GM23338 (cell line): ENCODE results near the gene CRYBB3. TPM values are rescaled to one million over a fixed set of nuclear protein-coding genes. Genes with fewer than 3 reads are reported as not detected.

Source experiments
- ATAC-seq: fragments of 200-7000 bp; cut with Tn5 transposase; 3 replicates; pipeline ENCODE4 v1.9.1; 2020
- DNase-seq: peaks from one replicate; pipeline ENCODE4 v3.0.0-alpha.2; 2015; ENCODE audit warnings: low spot score
- H2AFZ ChIP-seq: fragments of 200-600 bp; sonication (generic); 2 replicates; pipeline ENCODE4 v1.8.0; 2016; ENCODE audit warnings: antibody characterized with exemption, mild to moderate bottlenecking, moderate library complexity
- H3F3A ChIP-seq: fragments of 200-600 bp; sonication (generic); replicated peaks from 2 replicates; pipeline ENCODE4 v1.8.0; 2017; ENCODE audit warnings: antibody characterized with exemption, mixed run types, low read depth
- H3K27ac ChIP-seq: fragments of 200-600 bp; sonication (generic); 2 replicates; pipeline ENCODE4 v1.6.1; 2016; ENCODE audit warnings: low read depth
- H3K27me3 ChIP-seq: fragments of 200-600 bp; sonication (generic); 2 replicates; pipeline ENCODE4 v1.8.0; 2016; ENCODE audit warnings: mild to moderate bottlenecking, mixed run types, moderate library complexity; ENCODE audit not compliant: insufficient read depth
- H3K36me3 ChIP-seq: fragments of 200-600 bp; sonication (generic); 2 replicates; pipeline ENCODE4 v1.8.0; 2016; ENCODE audit warnings: mild to moderate bottlenecking; ENCODE audit not compliant: insufficient read depth
- H3K4me1 ChIP-seq: fragments of 200-600 bp; sonication (generic); 2 replicates; pipeline ENCODE4 v1.8.0; 2016; ENCODE audit warnings: mild to moderate bottlenecking, moderate library complexity; ENCODE audit not compliant: insufficient read depth
- H3K4me2 ChIP-seq: fragments of 200-600 bp; sonication (generic); 2 replicates; pipeline ENCODE4 v1.7.1; 2017; ENCODE audit warnings: mixed run types
- H3K4me3 ChIP-seq: fragments of 200-600 bp; sonication (generic); 2 replicates; pipeline ENCODE4 v1.6.1; 2016; ENCODE audit warnings: mixed run types
- H3K79me2 ChIP-seq: fragments of 200-600 bp; sonication (generic); replicated peaks from 2 replicates; pipeline ENCODE4 v1.8.0; 2017; ENCODE audit warnings: mild to moderate bottlenecking; ENCODE audit not compliant: insufficient read depth
- H3K9me2 ChIP-seq: fragments of 200-600 bp; sonication (generic); 2 replicates; pipeline ENCODE4 v1.8.0; 2017; ENCODE audit not compliant: insufficient read depth
- H4K20me1 ChIP-seq: fragments of 200-600 bp; sonication (generic); replicated peaks from 2 replicates; pipeline ENCODE4 v1.8.0; 2017; ENCODE audit warnings: mild to moderate bottlenecking; ENCODE audit not compliant: insufficient read depth
- H3K27ac Mint-ChIP-seq: 2 replicates; pipeline ENCODE4 v1.8.0; 2020; ENCODE audit warnings: inconsistent platforms, mild to moderate bottlenecking, moderate library complexity, mixed read lengths
- H3K27me3 Mint-ChIP-seq: 3 replicates; pipeline ENCODE4 v1.8.0; 2022; ENCODE audit warnings: low read depth, mild to moderate bottlenecking, moderate library complexity, mixed read lengths, inconsistent platforms; ENCODE audit not compliant: insufficient read depth, poor library complexity
- H3K36me3 Mint-ChIP-seq: 3 replicates; pipeline ENCODE4 v1.8.0; 2021; ENCODE audit warnings: low read depth, mild to moderate bottlenecking, inconsistent platforms, moderate library complexity, mixed read lengths
- H3K4me1 Mint-ChIP-seq: 3 replicates; pipeline ENCODE4 v1.8.0; 2020; ENCODE audit warnings: mild to moderate bottlenecking, inconsistent platforms, mixed read lengths
- H3K4me3 Mint-ChIP-seq: 3 replicates; pipeline ENCODE4 v1.8.0; 2021; ENCODE audit warnings: moderate library complexity, mild to moderate bottlenecking, inconsistent platforms, mixed read lengths
- H3K9me3 Mint-ChIP-seq: 3 replicates; pipeline ENCODE4 v1.8.0; 2020; ENCODE audit warnings: moderate library complexity, mild to moderate bottlenecking, inconsistent platforms, mixed read lengths
- CREB1 ChIP-seq: fragments of 250-450 bp; sonication (Bioruptor Pico); IDR thresholded peaks from 2 replicates; pipeline ENCODE4 v1.5.0; 2020; ENCODE audit warnings: low read depth, mild to moderate bottlenecking, moderate library complexity
- EZH2 ChIP-seq: fragments of 200-600 bp; sonication (generic); IDR thresholded peaks from one replicate; pipeline ENCODE4 v1.8.0; 2017; ENCODE audit warnings: antibody characterized with exemption, mild to moderate bottlenecking, low read depth; ENCODE audit not compliant: unreplicated experiment
- POLR2AphosphoS5 ChIP-seq: IDR thresholded peaks from 2 replicates; pipeline ENCODE4 v1.6.1; 2016; ENCODE audit warnings: antibody characterized with exemption, low read depth
- REST ChIP-seq: IDR thresholded peaks from one replicate; pipeline ENCODE4 v1.6.1; 2018; ENCODE audit warnings: antibody characterized with exemption; ENCODE audit not compliant: unreplicated experiment
- polyA plus RNA-seq: library from polyadenylated mRNA; unstranded; fragments of >200 nt; fragmentation: Nextera tagmentation; extraction: Ambion mirVana; gene quantifications from 2 replicates; pipeline ENCODE4 v1.2.1, GENCODE V29; 2016
- total RNA-seq: library from RNA; depleted of rRNA; stranded (reverse); fragments of >200 nt; shearing (Covaris generic); gene quantifications from 2 replicates; pipeline ENCODE4 v1.2.3, GENCODE V29; 2014
- TF ChIP-seq, protein P1 (sequence below): fragments of 250-450 bp; sonication (Bioruptor Pico); IDR thresholded peaks from 2 replicates; pipeline ENCODE4 v1.5.0; 2020; ENCODE audit warnings: mild to moderate bottlenecking, moderate library complexity

CRYBB3 gene
- total and polyA plus RNA-seq, 2 experiments from 2014 or later: 0.28 TPM; not detected in 1

DNA sequence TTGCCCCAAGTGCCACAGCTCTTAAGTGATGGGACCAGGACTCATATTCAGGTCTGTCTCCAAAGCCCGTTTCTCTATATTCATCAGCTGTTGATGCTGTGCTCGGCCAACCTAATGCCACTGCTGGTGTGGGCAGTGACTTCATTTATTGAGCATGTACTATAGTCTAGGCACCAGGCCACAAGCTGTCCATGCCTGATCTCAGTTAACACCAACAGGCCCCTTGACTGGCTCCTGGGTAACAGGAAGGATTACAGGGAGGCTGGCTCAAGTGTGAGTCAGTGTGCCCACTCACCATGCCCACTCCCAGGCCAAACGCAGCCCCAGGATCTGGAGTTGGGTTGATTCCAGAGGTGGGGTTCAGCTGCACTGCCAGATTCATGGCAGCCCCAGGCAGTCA is 11.1 kb downstream of the CRYBB3 start:
- Histone ChIP-seq H3F3A (no peaks in the 10 kb centered on the region), H3K36me3 (no peaks in the 10 kb centered on the region), H3K4me1 (no peaks in the 10 kb centered on the region), H3K9me2 (no peaks in the 10 kb centered on the region), H3K4me2 (no peak overlapping the region), H2AFZ (no peak overlapping the region), H3K4me3 (no peak overlapping the region), H3K27me3 (no peaks in the 10 kb centered on the region), H4K20me1 (no peaks in the 10 kb centered on the region), H3K79me2 (no peaks in the 10 kb centered on the region), H3K27ac (no peak overlapping the region)
- Mint-ChIP-seq H3K27me3 (no peaks in the 10 kb centered on the region), H3K27ac (no peak overlapping the region), H3K9me3 (peaks cover 13% of the 10 kb centered on the region), H3K36me3 (0 out of 3 replicates have a peak, but pooled peaks cover 4% of the 10 kb centered on the region), H3K4me1 (no peaks in the 10 kb centered on the region), H3K4me3 (no peak overlapping the region)
- ATAC-seq (no peak), DNase-seq (no peak)
- TF ChIP-seq POLR2AphosphoS5 (no peak), EZH2 (no peak), REST (no peak), CREB1 (CRISPR knock-in tag) (no peak)
- TF ChIP-seq, protein P1, sequence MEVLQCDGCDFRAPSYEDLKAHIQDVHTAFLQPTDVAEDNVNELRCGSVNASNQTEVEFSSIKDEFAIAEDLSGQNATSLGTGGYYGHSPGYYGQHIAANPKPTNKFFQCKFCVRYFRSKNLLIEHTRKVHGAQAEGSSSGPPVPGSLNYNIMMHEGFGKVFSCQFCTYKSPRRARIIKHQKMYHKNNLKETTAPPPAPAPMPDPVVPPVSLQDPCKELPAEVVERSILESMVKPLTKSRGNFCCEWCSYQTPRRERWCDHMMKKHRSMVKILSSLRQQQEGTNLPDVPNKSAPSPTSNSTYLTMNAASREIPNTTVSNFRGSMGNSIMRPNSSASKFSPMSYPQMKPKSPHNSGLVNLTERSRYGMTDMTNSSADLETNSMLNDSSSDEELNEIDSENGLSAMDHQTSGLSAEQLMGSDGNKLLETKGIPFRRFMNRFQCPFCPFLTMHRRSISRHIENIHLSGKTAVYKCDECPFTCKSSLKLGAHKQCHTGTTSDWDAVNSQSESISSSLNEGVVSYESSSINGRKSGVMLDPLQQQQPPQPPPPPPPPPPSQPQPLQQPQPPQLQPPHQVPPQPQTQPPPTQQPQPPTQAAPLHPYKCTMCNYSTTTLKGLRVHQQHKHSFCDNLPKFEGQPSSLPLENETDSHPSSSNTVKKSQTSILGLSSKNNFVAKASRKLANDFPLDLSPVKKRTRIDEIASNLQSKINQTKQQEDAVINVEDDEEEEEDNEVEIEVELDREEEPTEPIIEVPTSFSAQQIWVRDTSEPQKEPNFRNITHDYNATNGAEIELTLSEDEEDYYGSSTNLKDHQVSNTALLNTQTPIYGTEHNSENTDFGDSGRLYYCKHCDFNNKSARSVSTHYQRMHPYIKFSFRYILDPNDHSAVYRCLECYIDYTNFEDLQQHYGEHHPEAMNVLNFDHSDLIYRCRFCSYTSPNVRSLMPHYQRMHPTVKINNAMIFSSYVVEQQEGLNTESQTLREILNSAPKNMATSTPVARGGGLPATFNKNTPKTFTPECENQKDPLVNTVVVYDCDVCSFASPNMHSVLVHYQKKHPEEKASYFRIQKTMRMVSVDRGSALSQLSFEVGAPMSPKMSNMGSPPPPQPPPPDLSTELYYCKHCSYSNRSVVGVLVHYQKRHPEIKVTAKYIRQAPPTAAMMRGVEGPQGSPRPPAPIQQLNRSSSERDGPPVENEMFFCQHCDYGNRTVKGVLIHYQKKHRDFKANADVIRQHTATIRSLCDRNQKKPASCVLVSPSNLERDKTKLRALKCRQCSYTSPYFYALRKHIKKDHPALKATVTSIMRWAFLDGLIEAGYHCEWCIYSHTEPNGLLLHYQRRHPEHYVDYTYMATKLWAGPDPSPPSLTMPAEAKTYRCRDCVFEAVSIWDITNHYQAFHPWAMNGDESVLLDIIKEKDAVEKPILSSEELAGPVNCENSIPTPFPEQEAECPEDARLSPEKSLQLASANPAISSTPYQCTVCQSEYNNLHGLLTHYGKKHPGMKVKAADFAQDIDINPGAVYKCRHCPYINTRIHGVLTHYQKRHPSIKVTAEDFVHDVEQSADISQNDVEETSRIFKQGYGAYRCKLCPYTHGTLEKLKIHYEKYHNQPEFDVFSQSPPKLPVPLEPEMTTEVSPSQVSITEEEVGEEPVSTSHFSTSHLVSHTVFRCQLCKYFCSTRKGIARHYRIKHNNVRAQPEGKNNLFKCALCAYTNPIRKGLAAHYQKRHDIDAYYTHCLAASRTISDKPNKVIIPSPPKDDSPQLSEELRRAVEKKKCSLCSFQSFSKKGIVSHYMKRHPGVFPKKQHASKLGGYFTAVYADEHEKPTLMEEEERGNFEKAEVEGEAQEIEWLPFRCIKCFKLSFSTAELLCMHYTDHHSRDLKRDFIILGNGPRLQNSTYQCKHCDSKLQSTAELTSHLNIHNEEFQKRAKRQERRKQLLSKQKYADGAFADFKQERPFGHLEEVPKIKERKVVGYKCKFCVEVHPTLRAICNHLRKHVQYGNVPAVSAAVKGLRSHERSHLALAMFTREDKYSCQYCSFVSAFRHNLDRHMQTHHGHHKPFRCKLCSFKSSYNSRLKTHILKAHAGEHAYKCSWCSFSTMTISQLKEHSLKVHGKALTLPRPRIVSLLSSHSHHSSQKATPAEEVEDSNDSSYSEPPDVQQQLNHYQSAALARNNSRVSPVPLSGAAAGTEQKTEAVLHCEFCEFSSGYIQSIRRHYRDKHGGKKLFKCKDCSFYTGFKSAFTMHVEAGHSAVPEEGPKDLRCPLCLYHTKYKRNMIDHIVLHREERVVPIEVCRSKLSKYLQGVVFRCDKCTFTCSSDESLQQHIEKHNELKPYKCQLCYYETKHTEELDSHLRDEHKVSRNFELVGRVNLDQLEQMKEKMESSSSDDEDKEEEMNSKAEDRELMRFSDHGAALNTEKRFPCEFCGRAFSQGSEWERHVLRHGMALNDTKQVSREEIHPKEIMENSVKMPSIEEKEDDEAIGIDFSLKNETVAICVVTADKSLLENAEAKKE (CRISPR knock-in tag): no peak
